Activated T-cell treated with anti-CD3 and anti-CD28 coated beads for 24 hours (primary cell): ENCODE measurements around the gene ABLIM3.

Source experiments
- DNase-seq: peaks from one replicate; pipeline ENCODE4 v3.0.0-alpha.2; 2020; ENCODE audit warnings: low read depth

ABLIM3 gene

GRCh38 chr5:149141224-149141956, at the start of gene ABLIM3:
TSS of gene ABLIM3 (plus strand) at chr5:149141493. CDS start at chr5:149142096, 603 bp downstream.
- DNase-seq: peak; percentile 63

- no peak for DNase-seq
Measured at GRCh38 chr5:149093625-149094024, 47.7 kb upstream of the ABLIM3 start.

GRCh38 chr5:149094996-149095395, 46.3 kb upstream of the ABLIM3 start:
- no peak for DNase-seq

- DNase-seq: no peak
Measured at GRCh38 chr5:149099920-149100319, 41.4 kb upstream of the ABLIM3 start.

GRCh38 chr5:149100331-149100730, 41.0 kb upstream of the ABLIM3 start:
- DNase-seq: no peak

GRCh38 chr5:149108651-149109280, 32.5 kb upstream of the ABLIM3 start:
- no peak for DNase-seq

GRCh38 chr5:149110406-149110805, 30.9 kb upstream of the ABLIM3 start:
- no peak for DNase-seq

GRCh38 chr5:149113669-149114068, 27.6 kb upstream of the ABLIM3 start:
- DNase-seq: no peak

GRCh38 chr5:149114403-149115312, 26.6 kb upstream of the ABLIM3 start:
- DNase-seq: peak; percentile 20

- DNase-seq: no peak
Measured at GRCh38 chr5:149117970-149118369, 23.3 kb upstream of the ABLIM3 start.

- DNase-seq: no peak
Measured at GRCh38 chr5:149118463-149118862, 22.8 kb upstream of the ABLIM3 start.

- DNase-seq: no peak
Measured at GRCh38 chr5:149121145-149121544, 20.1 kb upstream of the ABLIM3 start.

GRCh38 chr5:149123211-149123610, 18.1 kb upstream of the ABLIM3 start:
- DNase-seq: no peak

GRCh38 chr5:149125386-149125891, 15.9 kb upstream of the ABLIM3 start:
- DNase-seq: no peak

GRCh38 chr5:149126906-149127305, 14.4 kb upstream of the ABLIM3 start:
- DNase-seq: no peak

GRCh38 chr5:149127394-149127955, 13.8 kb upstream of the ABLIM3 start:
- DNase-seq: no peak

- DNase-seq: no peak
Measured at GRCh38 chr5:149128023-149128875, 13.0 kb upstream of the ABLIM3 start.

- no peak for DNase-seq
Measured at GRCh38 chr5:149129181-149129580, 12.1 kb upstream of the ABLIM3 start.

GRCh38 chr5:149130121-149130914, 11.0 kb upstream of the ABLIM3 start:
- DNase-seq: no peak

- no peak for DNase-seq
Measured at GRCh38 chr5:149132474-149132873, 8.8 kb upstream of the ABLIM3 start.
